ENCODE results near the gene INTS7.

DNA sequence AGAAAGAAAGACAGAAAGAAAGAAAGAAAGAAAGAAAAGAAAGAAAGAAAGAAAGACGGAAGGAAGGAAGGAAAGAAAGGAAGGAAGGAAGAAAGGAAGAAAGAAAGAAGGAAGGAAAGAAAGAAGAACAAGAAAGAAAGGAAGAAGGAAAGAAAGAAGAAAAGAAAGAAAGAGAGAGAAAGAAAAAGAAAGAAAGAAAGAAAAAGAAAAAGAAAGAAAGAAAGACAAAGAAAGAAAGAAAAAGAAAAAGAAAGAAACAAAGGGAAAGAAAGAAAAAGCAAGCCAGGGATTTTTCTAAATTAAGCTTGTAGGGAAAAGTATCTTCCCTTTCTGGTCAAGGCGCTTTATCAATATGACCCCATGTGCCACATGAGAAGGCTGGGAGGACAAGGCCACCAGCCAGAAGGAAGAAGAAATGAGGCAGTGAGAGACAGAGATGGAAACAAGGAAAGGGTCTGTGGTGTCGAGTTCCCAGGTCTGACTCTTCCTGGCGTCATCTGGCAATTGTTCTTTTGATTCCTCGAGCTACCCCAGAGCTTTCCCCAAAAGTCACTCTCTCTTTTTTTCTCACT, 116.4 kb downstream of the INTS7 start:
- TF ChIP-seq, protein P1, sequence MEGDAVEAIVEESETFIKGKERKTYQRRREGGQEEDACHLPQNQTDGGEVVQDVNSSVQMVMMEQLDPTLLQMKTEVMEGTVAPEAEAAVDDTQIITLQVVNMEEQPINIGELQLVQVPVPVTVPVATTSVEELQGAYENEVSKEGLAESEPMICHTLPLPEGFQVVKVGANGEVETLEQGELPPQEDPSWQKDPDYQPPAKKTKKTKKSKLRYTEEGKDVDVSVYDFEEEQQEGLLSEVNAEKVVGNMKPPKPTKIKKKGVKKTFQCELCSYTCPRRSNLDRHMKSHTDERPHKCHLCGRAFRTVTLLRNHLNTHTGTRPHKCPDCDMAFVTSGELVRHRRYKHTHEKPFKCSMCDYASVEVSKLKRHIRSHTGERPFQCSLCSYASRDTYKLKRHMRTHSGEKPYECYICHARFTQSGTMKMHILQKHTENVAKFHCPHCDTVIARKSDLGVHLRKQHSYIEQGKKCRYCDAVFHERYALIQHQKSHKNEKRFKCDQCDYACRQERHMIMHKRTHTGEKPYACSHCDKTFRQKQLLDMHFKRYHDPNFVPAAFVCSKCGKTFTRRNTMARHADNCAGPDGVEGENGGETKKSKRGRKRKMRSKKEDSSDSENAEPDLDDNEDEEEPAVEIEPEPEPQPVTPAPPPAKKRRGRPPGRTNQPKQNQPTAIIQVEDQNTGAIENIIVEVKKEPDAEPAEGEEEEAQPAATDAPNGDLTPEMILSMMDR (conservative IDR thresholded peaks at IDR 0.05; ENCODE audit: low read depth in 2 of 2): no peak
- TF ChIP-seq EZH2 (IDR thresholded peaks at IDR 0.05; ENCODE audit: low read depth, unreplicated experiment): no peak
- no peak for TF ChIP-seq NANOG (IDR thresholded peaks at IDR 0.05; ENCODE audit: borderline replicate concordance)
- TF ChIP-seq, protein P2, sequence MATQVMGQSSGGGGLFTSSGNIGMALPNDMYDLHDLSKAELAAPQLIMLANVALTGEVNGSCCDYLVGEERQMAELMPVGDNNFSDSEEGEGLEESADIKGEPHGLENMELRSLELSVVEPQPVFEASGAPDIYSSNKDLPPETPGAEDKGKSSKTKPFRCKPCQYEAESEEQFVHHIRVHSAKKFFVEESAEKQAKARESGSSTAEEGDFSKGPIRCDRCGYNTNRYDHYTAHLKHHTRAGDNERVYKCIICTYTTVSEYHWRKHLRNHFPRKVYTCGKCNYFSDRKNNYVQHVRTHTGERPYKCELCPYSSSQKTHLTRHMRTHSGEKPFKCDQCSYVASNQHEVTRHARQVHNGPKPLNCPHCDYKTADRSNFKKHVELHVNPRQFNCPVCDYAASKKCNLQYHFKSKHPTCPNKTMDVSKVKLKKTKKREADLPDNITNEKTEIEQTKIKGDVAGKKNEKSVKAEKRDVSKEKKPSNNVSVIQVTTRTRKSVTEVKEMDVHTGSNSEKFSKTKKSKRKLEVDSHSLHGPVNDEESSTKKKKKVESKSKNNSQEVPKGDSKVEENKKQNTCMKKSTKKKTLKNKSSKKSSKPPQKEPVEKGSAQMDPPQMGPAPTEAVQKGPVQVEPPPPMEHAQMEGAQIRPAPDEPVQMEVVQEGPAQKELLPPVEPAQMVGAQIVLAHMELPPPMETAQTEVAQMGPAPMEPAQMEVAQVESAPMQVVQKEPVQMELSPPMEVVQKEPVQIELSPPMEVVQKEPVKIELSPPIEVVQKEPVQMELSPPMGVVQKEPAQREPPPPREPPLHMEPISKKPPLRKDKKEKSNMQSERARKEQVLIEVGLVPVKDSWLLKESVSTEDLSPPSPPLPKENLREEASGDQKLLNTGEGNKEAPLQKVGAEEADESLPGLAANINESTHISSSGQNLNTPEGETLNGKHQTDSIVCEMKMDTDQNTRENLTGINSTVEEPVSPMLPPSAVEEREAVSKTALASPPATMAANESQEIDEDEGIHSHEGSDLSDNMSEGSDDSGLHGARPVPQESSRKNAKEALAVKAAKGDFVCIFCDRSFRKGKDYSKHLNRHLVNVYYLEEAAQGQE (IDR thresholded peaks at IDR 0.05; ENCODE audit: unreplicated experiment): no peak
- no peak for TF ChIP-seq EZH2phosphoT487 (IDR thresholded peaks at IDR 0.05; ENCODE audit: unreplicated experiment)
- TF ChIP-seq, protein P3, sequence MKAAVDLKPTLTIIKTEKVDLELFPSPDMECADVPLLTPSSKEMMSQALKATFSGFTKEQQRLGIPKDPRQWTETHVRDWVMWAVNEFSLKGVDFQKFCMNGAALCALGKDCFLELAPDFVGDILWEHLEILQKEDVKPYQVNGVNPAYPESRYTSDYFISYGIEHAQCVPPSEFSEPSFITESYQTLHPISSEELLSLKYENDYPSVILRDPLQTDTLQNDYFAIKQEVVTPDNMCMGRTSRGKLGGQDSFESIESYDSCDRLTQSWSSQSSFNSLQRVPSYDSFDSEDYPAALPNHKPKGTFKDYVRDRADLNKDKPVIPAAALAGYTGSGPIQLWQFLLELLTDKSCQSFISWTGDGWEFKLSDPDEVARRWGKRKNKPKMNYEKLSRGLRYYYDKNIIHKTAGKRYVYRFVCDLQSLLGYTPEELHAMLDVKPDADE (IDR thresholded peaks at IDR 0.05): no peak
- no peak for TF ChIP-seq POLR2AphosphoS5 (IDR thresholded peaks at IDR 0.05; ENCODE audit: low read depth)
- TF ChIP-seq CREB1 (CRISPR knock-in tag; IDR thresholded peaks at IDR 0.05; ENCODE audit: low read depth): no peak
- no peak for TF ChIP-seq JUNB (IDR thresholded peaks at IDR 0.05; ENCODE audit: unreplicated experiment)
- no peak for TF ChIP-seq STAT1 (IDR thresholded peaks at IDR 0.05; ENCODE audit: unreplicated experiment)

All from GM23338 (cell line).